Measurements from ENCODE around the gene CDKN2A. TPM values are rescaled to one million over a fixed set of nuclear protein-coding genes. Genes with fewer than 3 reads are reported as not detected.

The CDKN2A gene
- total RNA-seq, 8 experiments from 2014 or later = 10.1 to 54.7 (median 23.1) TPM

- H3K4me3 ChIP-seq = no peak overlapping the region
- no peak for ATAC-seq (replicated peaks in 6 of 8)
- in situ Hi-C loops (cut with MboI; ENCODE audit: low pct_unique_long_range_greater_than_20kb in 2 of 9, low sequenced_read_pairs in 9 of 9, unreplicated experiment in 9 of 9) = loop anchor here in 2 of 9 experiments (25.0 kb wide), 1 partner anchor 176 kb away; the partner anchor contains the start of gene MTAP (in 2 of the 2)
- peaks cover 0 to 8% of the 10 kb centered on the region in 2 donors for H3K4me1 ChIP-seq (replicated peaks in 1 of 2)
- no peak overlapping the region for H3K27ac ChIP-seq
- 29 to 85% (median 64%) methylated on average over 3 to 9 of the region's 9 CpGs for WGBS, 10 experiments
Observed at GRCh38 chr9:21988056-21988990, 5.9 kb downstream of the CDKN2A start.

- ATAC-seq (replicated peaks in 6 of 8) = no peak
- 63 to 100% (median 93%) methylated on average over 2 to 5 of the region's 5 CpGs for WGBS, 10 experiments
- Histone ChIP-seq H3K4me3 (no peak overlapping the region), H3K27ac (no peak overlapping the region), H3K4me1 (replicated peaks in 1 of 2) (peaks cover 0 to 8% of the 10 kb centered on the region in 2 donors)
- in situ Hi-C loops (cut with MboI; ENCODE audit: low pct_unique_long_range_greater_than_20kb in 2 of 9, low sequenced_read_pairs in 9 of 9, unreplicated experiment in 9 of 9) = loop anchor here in 2 of 9 experiments (25.0 kb wide), 1 partner anchor 174 kb away; the partner anchor contains the start of gene MTAP (in 2 of the 2)
Observed at GRCh38 chr9:21985964-21986667, 8.1 kb downstream of the CDKN2A start.

DNA sequence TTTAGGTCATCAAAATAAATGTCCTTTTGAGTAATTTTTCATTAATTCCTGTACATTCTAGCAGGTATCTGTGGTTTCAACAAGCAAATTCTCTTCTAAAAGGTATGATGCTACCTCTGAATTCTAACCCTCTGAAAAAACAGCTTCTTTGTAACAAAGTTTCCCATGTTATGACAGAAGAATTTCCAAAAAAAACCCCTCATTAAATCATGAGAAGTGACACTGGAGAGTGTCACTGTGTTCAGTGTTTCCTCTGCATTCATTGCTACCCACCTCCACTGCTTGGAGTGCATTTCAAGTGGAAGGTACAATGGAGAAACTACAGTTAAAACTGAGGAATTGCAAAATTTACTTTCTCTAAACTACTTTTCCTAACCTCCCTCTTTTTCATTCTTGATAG is 10.1 kb downstream of the CDKN2A start:
- Histone ChIP-seq H3K4me3 (no peak overlapping the region), H3K4me1 (replicated peaks in 1 of 2) (peaks cover 0 to 8% of the 10 kb centered on the region in 2 donors), H3K27ac (no peak overlapping the region)
- in situ Hi-C loops (cut with MboI; ENCODE audit: low pct_unique_long_range_greater_than_20kb in 2 of 9, low sequenced_read_pairs in 9 of 9, unreplicated experiment in 9 of 9) = loop anchor here in 2 of 9 experiments (25.0 kb wide), 1 partner anchor 172 kb away; the partner anchor contains the start of gene MTAP (in 2 of the 2)
- ATAC-seq (replicated peaks in 6 of 8) = no peak

DNA sequence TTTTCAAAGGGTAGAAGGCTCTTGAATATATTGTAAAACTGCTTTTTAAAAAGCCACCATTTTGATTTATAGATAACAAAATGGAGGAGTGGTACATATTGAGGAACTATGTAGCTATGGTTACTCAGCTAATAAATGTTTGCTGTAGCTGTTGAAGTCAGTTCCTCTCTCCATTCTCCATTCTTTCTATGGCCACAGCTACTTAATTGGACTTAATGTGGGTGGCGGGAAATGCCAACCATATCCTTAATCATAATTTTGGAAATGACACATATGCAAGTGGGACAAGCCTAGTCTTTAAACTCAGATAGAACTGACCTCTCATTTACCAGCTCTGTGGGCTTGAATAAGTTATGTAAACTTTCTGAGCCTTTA is 10.6 kb downstream of the CDKN2A start:
- in situ Hi-C loops (cut with MboI; ENCODE audit: low pct_unique_long_range_greater_than_20kb in 2 of 9, low sequenced_read_pairs in 9 of 9, unreplicated experiment in 9 of 9) = loop anchor here in 2 of 9 experiments (25.0 kb wide), 1 partner anchor 171 kb away; the partner anchor contains the start of gene MTAP (in 2 of the 2)
- no peak overlapping the region for H3K4me3 ChIP-seq
- 50 to 100% (median 86%) methylated on average over 1 of the region's 1 CpG; no CpG with 5 or more reads in 3 of the 10 experiments for WGBS, 10 experiments
- H3K27ac ChIP-seq = no peak overlapping the region
- no peak for ATAC-seq (replicated peaks in 6 of 8)
- peaks cover 0 to 8% of the 10 kb centered on the region in 2 donors for H3K4me1 ChIP-seq (replicated peaks in 1 of 2)

DNA sequence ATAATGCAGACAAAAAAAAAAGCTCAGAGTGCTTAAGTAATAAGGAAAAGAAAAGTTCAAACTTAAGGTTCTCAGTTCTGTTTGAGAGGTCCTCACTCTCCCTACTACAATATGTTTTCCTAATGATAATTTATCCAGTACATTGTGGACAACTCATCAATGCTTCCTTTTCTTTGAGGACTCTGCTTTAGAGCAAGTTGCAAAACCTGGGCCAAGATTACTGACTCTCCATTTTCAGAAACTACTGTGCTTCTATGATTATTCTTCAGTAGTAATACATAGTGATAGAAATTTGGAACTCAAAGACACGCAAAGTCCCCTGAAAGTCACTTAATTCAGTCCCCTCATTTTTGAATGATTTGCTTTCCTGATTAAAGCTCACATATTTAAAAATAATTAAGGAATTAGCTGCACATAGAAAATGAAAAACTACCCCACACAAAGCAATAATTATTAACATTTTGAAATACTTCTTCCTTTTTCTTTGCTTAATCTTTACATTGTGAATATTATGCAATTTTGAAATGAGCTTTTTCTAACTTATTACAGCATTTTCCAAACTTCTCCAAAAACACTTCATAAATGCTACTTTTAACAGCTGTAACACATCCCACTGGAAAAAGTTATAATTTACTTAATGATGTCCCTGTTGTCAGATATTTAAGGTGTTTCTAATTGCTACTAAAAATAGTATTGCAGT is 11.2 kb downstream of the CDKN2A start:
- 43 to 100% (median 87%) methylated on average over 1 of the region's 1 CpG; no CpG with 5 or more reads in 2 of the 10 experiments for WGBS, 10 experiments
- H3K4me1 ChIP-seq (replicated peaks in 1 of 2) = peaks cover 0 to 8% of the 10 kb centered on the region in 2 donors
- ATAC-seq (replicated peaks in 6 of 8) = no peak
- H3K27ac ChIP-seq = no peak overlapping the region
- H3K4me3 ChIP-seq = no peak overlapping the region
- in situ Hi-C loops (cut with MboI; ENCODE audit: low pct_unique_long_range_greater_than_20kb in 2 of 9, low sequenced_read_pairs in 9 of 9, unreplicated experiment in 9 of 9) = loop anchor here in 2 of 9 experiments (25.0 kb wide), 1 partner anchor 171 kb away; the partner anchor contains the start of gene MTAP (in 2 of the 2)

DNA sequence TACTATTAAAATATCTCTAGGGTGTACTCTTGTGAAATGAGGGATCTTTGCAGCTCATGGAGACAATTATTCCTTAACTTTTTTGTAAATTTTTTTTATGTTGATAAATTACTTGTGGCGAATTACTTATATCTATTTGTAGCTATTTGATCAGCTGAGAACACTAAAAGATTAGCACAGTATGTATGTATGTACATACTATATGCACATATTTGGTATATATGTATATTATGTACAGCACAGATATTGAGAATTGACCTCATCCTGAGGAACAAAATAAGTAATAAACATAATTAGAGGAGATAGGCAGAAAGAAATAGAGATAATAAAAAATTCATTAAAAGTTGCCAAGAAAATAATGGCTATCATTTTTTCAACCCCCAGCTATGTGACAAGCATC is 11.8 kb downstream of the CDKN2A start:
- Histone ChIP-seq H3K4me1 (replicated peaks in 1 of 2) (peaks cover 0 to 4% of the 10 kb centered on the region in 2 donors), H3K27ac (no peak overlapping the region), H3K4me3 (no peak overlapping the region)
- ATAC-seq (replicated peaks in 6 of 8) = peak in 1 of 8 experiments; percentile 94
- in situ Hi-C loops (cut with MboI; ENCODE audit: low pct_unique_long_range_greater_than_20kb in 2 of 9, low sequenced_read_pairs in 9 of 9, unreplicated experiment in 9 of 9) = loop anchor here in 2 of 9 experiments (25.0 kb wide), 1 partner anchor 170 kb away; the partner anchor contains the start of gene MTAP (in 2 of the 2)
- WGBS, 10 experiments = 0 to 88% (median 52%) methylated on average over 1 of the region's 1 CpG

DNA sequence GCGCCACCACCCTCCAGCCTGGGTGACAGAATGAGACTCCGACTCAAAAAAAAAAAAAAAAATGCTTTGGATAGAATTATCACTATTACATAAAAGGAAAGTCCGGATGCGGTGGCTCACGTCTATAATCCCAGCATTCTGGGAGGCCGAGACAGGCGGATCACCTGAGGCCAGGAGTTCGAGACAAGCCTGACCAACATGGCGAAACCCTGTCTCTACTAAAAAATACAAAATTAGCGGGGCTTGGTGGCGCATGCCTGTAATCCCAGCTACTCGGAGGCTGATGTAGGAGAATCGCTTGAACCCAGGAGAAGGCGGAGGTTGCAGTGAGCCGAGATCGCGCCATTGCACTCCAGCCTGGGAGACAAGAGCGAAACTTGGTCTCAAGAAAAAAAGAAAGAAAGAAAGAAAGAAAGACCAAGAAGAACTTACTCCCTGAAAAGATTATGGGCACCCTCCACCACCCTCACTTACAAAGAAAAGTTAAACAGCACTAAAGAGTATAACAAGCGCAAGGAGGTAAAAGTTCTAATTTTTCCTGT is 17.8 kb downstream of the CDKN2A start:
- peaks cover 0 to 3% of the 10 kb centered on the region in 2 donors for H3K4me1 ChIP-seq (replicated peaks in 1 of 2)
- ATAC-seq (replicated peaks in 6 of 8) = no peak
- WGBS, 10 experiments = 27 to 100% (median 47%) methylated on average over 1 to 15 of the region's 19 CpGs; no CpG with 5 or more reads in 2 of the 10 experiments
- in situ Hi-C loops (cut with MboI; ENCODE audit: low pct_unique_long_range_greater_than_20kb in 2 of 9, low sequenced_read_pairs in 9 of 9, unreplicated experiment in 9 of 9) = loop anchor here in 2 of 9 experiments (25.0 kb wide), 1 partner anchor 164 kb away; the partner anchor contains the start of gene MTAP (in 2 of the 2)
- no peak overlapping the region for H3K27ac ChIP-seq
- no peak overlapping the region for H3K4me3 ChIP-seq

GRCh38 chr9:21974722-21975409 is 19.3 kb downstream of the CDKN2A start:
- WGBS, 10 experiments = 0 to 20% (median 0%) methylated on average over 1 of the region's 51 CpGs; no CpG with 5 or more reads in 7 of the 10 experiments
- peak; percentile 79 to 95 (median 92) for ATAC-seq (replicated peaks in 6 of 8)

DNA sequence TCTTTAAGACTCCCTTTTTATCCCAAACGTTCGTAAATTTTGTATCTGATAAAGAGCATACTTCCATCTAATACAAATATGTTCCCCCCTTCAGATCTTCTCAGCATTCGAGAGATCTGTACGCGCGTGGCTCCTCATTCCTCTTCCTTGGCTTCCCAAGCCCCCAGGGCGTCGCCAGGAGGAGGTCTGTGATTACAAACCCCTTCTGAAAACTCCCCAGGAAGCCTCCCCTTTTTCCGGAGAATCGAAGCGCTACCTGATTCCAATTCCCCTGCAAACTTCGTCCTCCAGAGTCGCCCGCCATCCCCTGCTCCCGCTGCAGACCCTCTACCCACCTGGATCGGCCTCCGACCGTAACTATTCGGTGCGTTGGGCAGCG is 19.9 kb downstream of the CDKN2A start:
- 0 to 39% (median 3%) methylated on average over 2 to 10 of the region's 21 CpGs; no CpG with 5 or more reads in 4 of the 10 experiments for WGBS, 10 experiments
- Histone ChIP-seq H3K4me3 (peak overlapping the region; percentile 35 to 53 (median 39)), H3K4me1 (replicated peaks in 1 of 2) (peaks cover 0 to 3% of the 10 kb centered on the region in 2 donors), H3K27ac (no peak overlapping the region)
- ATAC-seq (replicated peaks in 6 of 8) = peak in 6 of 8 experiments; percentile 6 to 15 (median 10)
- in situ Hi-C loops (cut with MboI; ENCODE audit: low pct_unique_long_range_greater_than_20kb in 2 of 9, low sequenced_read_pairs in 9 of 9, unreplicated experiment in 9 of 9) = no loop called here

More at GRCh38 chr9:21974722-21975409, 19.3 kb downstream of the CDKN2A start:
- Histone ChIP-seq H3K4me3 (peak overlapping the region; percentile 35 to 53 (median 39)), H3K27ac (no peak overlapping the region), H3K4me1 (replicated peaks in 1 of 2) (peaks cover 0 to 3% of the 10 kb centered on the region in 2 donors)
- in situ Hi-C loops (cut with MboI; ENCODE audit: low pct_unique_long_range_greater_than_20kb in 2 of 9, low sequenced_read_pairs in 9 of 9, unreplicated experiment in 9 of 9) = loop anchor here in 2 of 9 experiments (25.0 kb wide), 1 partner anchor 163 kb away; the partner anchor contains the start of gene MTAP (in 2 of the 2)

GRCh38 chr9:21972361-21972760 is 21.8 kb downstream of the CDKN2A start:
- no peak for ATAC-seq (replicated peaks in 6 of 8)
- peaks cover 3 to 4% of the 10 kb centered on the region in 2 donors for H3K4me1 ChIP-seq (replicated peaks in 1 of 2)
- in situ Hi-C loops (cut with MboI; ENCODE audit: low pct_unique_long_range_greater_than_20kb in 2 of 9, low sequenced_read_pairs in 9 of 9, unreplicated experiment in 9 of 9) = no loop called here

DNA sequence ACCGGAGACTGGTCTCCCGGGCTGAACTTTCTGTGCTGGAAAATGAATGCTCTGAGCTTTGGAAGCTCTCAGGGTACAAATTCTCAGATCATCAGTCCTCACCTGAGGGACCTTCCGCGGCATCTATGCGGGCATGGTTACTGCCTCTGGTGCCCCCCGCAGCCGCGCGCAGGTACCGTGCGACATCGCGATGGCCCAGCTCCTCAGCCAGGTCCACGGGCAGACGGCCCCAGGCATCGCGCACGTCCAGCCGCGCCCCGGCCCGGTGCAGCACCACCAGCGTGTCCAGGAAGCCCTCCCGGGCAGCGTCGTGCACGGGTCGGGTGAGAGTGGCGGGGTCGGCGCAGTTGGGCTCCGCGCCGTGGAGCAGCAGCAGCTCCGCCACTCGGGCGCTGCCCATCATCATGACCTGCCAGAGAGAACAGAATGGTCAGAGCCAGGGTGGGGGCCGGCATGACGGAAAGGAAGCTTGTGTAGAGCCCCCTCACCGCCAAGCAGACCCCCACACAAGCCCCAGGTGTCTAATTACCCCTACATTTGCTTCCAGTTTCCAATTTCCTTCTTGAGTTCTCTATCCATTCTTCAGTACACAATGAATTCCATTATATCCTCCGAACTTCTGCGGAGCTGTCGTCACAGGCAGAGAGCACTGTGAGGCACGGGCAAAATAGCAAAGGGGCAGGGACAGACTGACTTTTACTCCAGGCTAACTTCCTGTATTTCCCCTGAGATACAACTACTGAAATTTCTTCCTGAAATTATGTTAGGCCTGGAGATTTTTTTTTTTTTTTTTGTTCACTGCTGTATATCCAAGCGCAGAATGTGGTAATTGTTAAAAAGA is 23.2 kb downstream of the CDKN2A start:
- ATAC-seq (replicated peaks in 6 of 8) = no peak
- WGBS, 10 experiments = 9 to 74% (median 43%) methylated on average over 1 to 13 of the region's 45 CpGs
- Histone ChIP-seq H3K27ac (no peak overlapping the region), H3K4me3 (no peak overlapping the region), H3K4me1 (replicated peaks in 1 of 2) (peaks cover 3 to 4% of the 10 kb centered on the region in 2 donors)
- in situ Hi-C loops (cut with MboI; ENCODE audit: low pct_unique_long_range_greater_than_20kb in 2 of 9, low sequenced_read_pairs in 9 of 9, unreplicated experiment in 9 of 9) = no loop called here

More at GRCh38 chr9:21972361-21972760, 21.8 kb downstream of the CDKN2A start:
- Histone ChIP-seq H3K4me3 (no peak overlapping the region), H3K27ac (no peak overlapping the region)

Data from motor neuron (in vitro differentiated cells).